CD4-positive, alpha-beta T cell treated with Interleukin-6 at 100 ng/mL for 8 hours (primary cell): ENCODE data around the gene SLC39A10.
"Not testable (repeated sequence)": the region's sequence is repeated elsewhere in the genome, so short reads cannot be mapped to it uniquely, and the experiment has no call there.

ENCODE experiments used
- DNase-seq: peaks from one replicate; pipeline ENCODE4 v3.0.0-alpha.2; 2020; ENCODE audit warnings: mixed read lengths, low spot score

SLC39A10 gene, protein sequence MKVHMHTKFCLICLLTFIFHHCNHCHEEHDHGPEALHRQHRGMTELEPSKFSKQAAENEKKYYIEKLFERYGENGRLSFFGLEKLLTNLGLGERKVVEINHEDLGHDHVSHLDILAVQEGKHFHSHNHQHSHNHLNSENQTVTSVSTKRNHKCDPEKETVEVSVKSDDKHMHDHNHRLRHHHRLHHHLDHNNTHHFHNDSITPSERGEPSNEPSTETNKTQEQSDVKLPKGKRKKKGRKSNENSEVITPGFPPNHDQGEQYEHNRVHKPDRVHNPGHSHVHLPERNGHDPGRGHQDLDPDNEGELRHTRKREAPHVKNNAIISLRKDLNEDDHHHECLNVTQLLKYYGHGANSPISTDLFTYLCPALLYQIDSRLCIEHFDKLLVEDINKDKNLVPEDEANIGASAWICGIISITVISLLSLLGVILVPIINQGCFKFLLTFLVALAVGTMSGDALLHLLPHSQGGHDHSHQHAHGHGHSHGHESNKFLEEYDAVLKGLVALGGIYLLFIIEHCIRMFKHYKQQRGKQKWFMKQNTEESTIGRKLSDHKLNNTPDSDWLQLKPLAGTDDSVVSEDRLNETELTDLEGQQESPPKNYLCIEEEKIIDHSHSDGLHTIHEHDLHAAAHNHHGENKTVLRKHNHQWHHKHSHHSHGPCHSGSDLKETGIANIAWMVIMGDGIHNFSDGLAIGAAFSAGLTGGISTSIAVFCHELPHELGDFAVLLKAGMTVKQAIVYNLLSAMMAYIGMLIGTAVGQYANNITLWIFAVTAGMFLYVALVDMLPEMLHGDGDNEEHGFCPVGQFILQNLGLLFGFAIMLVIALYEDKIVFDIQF

DNA sequence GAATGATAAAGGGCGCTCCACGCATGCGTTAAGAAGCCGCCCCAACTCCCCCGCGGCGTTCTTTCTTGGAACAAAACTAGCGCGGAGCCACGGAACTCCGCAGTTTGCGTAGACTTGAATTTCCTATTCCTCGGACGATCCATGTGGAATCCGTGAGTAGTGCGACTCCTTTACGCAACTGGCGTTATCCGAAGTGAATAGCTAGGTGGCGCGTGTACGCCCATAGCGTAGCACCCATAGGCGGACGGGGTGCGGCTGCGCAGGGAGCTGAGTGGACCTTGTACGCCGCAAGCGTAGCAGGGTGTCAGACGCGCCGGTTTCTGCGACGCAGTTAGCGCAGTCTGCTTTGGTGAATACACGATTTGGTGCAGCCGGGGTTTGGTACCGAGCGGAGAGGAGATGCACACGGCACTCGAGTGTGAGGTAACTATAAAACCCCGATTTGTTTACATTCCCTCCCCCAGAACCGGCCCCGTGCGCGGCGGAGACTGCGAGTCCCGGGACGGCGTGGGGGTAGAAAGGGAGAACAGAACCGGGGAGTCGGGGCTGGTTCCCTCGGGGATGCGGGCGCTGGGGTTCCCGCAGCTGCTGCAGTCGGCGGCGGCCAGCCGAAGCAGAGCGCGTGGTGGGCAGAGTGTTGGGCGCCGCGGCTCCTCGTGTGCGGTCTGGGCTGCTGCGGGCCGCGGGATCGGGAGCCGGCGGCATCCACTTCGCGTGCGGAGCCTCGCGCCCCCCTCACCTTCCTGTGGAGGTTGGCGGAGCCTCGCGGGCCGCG lies at the start of gene SLC39A10:
Gene SLC39A10, plus strand, starts transcription at position 368 of the 775 bp plus-strand sequence. CDS start 22,817 bp downstream, outside the sequence.
- peak; percentile 96 for DNase-seq

DNA sequence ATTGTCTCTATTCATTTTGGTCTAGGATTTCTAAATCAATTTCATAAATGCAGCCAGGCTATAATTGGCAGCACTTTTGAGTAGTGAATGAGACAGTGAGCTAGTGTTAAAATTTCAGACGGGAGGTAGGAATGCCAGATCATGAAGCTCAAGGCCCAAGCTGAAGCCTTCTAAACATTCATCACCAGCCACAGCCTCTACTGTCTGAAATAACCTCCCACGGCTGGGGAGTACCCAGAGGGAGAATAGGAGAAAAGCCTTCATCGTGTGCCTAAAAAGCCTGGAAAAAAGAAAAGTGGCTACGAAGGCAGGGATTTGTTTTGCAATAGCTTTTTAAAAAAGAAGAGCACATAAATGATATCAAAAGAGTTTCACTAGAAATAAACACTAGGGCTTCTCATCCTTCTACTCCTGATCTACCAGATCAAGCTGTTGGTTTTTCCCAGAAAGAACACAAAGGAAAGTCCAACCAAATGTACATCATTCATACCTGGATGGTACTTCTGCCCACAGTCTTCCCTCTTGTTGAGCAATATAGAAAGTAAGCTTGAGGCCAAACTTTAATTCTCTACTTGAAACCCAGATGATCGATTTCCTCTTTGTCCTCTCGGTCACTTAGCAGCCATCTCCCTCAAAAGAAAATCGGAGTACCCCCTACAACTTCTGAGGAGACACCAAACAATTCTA lies 48.1 kb upstream of the SLC39A10 start:
- DNase-seq = no peak

DNA sequence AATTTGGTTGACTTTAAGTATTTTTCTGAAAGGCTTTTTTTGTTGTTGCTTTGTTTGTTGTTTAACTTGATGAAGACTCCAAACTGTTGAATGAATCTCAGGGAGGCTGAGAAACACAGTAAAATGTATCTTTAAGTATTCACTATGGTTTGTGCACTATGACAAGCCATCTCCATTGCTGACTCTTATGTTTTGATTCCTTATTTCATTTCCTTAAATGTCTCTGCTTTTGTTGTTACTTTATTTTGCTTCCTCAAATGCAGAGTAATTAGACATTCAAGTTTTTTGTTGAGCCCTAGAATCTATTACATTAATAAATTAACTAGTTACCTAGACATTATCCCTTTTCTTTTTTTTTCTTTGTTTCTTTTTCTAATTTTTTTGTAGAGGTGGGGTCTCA lies 46.3 kb upstream of the SLC39A10 start:
- DNase-seq = no peak

DNA sequence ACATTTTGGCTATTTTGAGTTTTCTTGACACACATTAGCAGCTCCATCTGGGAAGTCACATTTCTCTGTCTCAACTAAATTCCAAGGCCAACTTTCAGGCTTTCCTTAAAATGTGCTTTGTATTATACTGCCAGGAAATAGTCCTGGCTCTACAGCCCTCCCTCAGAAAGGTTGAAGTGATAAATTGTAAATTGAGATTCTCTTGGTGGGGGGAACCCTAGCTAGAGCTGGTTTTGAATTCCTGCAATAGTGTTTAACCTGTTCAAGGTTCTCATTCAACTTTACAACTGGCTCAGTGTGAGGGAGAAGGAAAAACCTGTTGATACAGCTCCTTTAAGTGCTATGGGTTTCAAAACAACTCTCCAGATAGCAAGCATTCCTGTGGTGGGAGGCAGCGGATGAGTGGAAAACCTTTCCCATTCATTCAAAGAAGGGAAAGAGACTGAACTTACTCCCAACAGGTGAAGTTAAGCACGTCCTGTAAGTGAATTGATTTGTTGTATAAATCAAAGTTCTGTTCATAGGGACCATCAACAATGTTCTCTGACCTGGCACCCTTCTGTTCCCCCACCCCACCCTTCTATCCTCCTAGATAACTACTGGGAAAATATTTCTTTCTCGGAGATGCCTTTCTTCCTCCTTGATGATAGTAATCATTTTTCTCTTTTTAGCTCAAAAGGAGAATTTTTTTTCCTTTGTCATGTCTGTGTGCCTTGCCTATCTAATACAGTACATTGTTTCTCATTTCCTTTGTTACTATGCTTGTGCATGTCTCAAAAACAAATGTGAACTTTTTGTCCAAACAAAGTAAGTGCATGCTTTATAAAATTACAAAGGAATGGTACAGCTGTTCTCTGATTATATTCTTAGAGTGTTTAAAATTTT lies 44.2 kb upstream of the SLC39A10 start:
- no peak for DNase-seq

DNA sequence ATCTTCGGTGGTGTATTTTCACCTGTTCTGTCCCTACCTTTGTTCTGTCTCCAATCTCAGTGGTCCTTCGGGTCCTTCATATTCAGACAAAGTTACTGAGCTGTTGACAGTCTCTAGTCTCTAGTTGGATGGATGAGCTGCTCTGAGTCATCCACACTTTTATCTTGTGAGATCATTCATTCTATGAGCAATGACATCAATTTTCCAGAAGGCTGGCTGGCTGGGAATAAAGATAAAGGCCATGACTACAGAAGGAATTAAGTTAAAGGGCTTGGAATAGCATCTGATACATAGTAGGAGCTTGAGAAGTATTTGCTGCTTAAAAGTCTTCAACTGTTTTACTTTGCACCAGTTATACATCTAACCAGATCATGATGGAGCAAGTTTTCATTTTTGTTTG lies 43.1 kb upstream of the SLC39A10 start:
- DNase-seq = no peak

DNA sequence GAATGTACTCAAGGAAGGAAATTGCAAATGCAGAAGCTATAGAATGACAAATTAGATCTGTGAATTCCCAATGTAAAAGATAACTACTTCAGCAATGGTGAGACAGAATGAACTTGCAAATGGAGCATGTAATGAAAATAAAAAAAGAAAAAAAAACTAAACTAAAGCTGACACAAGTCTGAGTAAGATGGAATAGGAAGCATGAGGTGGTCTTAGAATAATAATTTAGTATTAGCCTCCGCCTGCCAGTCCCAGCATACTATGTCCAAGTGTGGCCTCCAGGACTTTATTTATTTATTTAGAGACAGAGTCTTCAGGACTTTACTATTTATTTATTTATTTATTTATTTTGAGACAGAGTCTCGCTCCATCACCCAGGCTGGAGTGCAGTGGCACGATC lies 37.4 kb upstream of the SLC39A10 start:
- DNase-seq = no peak

DNA sequence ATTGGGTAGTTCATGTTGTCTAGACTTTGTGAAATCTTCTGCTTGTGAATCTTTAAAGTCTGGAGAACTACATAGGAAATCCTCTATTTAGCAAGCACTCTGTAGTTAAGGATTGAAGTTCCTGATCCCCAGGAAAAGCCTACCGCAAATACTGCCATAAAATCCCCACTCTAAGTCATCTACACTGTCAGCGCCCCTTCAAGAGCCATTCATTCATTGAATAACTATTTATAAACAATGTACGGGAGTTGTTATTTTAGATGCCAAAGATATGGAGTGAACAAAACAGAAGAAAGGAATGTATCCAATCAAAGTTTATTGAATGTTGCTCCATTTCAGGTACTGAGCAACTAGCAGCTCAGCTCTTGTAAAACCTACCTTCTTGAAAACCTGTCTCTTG lies 36.5 kb upstream of the SLC39A10 start:
- DNase-seq = no peak

DNA sequence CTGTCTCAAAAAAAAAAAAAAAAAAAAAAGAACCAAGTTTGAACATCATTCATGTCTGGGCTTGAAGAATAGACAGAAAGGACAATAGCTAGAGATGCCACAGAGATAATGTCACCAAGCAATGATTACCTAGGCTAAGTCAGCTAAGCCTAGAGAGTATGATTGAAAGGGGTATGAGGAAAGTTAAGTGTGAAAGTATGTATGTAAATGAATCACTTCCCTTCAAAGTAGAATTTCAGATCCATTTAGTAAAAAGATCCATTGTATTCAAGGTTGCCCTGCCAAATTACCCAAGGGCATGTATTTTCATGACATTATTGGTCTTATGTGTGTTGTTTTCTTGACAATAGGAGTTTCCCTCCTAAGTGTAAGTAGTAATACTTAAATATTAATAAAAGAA lies 34.1 kb upstream of the SLC39A10 start:
- no peak for DNase-seq

DNA sequence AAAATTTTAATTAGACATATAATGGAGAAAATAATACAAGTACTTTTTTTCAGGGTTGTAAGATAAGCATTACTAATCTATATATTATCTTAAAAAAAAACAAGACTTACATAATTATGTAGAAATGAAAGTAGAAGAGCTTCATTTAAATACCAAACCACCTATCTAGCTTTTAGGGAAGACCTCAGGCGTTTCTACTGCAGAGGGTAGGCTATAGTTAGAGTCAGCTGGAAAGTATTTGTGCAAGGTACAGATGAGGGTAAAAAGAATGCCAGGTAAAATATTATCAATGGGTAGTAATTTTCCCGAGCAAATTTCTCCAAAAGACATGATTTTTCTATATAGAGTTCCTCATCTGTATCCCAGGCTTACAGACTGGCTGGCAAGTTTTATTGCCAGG lies 30.5 kb upstream of the SLC39A10 start:
- no peak for DNase-seq

DNA sequence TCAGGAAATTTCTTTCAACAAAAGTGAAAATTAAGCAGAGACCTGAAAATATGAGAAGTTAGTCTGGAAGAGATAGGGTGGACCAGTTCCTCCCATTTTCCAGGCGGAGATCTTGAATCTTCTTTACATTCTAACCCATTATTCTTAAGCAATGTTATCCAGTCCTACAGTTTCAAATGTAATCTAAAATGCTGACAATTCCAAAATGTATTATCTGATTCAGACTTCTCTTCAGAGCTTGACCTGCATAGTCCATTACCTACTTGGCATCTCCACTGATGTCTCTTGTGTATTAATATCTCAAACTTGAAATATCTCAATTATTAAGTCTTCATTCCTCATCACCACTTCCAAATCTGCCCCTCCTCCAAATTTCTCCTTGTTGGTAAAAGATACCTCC lies 28.4 kb upstream of the SLC39A10 start:
- DNase-seq = no peak

DNA sequence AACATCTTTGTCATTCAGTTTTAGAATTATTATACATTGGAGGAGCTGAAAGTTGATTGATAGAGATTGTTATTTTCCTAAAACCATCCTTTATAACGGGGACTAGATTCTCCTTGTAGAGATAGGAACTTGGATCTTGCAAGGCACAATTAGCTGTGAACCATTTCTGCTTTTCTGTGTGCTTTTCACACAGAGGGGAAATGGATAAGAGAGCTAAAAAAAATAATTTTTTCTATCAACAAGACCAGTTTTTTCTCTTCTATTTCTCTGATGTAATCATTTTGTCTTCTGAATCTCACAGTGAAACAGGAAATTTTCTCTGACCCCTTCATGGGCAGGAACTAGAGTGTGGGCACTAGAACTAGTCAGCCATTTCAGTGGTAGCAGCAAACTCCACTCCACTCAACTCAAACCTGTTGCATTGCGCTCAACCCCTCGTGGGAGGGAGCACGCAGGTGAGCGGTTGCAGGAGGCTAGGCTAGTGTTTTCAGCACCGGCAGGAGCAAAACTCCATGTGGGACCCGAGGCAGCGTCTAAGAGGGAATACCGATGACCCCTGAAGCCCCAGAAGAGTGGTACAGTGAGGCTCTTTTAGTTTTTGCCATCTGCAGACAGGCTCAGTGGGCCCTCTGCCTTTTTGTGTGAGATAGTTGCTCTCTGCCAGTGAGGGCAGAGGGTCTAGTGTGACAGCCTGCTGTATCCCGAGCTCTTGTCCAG lies 24.0 kb upstream of the SLC39A10 start:
- no peak for DNase-seq

DNA sequence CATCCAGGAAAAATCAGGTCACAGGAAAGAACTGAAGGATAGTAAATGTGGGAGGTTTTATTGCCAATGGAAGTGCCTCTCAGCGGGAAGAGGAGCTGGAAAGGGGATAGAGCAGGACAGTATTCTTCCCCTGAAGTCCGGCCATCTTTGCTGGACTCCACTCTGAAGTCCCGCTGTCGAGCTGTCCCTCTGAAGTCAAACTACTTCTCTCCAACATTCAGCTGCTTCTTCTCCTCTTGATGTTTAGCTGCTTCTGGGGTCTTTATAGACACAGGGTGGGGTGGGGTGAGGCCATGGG lies 23.5 kb upstream of the SLC39A10 start:
- DNase-seq = no peak

DNA sequence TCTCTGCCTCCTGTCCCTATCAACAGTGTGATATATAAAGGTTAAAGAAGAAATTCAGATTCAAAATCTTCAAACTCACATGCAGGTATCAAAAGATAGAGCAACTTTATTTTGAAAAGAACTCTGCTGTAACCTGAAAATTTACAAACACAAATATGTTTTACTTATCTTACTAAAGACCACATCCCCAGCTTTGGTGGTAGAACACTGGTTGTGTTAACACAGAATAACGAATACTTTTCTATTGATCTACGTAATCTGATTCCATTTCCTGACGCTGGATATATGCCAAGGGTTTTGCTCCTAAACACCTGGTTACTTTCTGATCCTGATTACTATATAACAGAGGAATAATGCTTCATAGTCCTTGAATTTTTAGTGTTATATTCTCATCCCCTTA lies 23.1 kb upstream of the SLC39A10 start:
- DNase-seq = no peak

DNA sequence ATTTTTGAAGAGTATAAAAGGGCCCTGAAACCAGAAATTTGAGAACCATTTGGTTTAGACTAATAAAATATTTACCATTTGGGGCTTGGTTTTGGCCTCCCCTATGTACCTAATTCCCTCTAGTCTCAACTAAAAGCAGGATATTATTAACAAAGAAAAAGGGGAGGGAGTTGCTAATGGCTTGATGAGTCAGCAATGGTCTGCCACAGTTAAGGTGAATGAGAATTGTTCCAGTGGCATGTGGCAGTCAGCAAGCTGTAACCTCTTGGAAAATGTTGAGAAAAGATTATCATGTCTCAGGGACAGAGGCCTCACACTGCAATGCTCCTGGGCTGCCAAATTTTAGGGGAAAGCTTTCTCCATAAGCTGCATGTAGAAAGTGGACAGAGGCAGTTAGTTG lies 20.1 kb upstream of the SLC39A10 start:
- no peak for DNase-seq

DNA sequence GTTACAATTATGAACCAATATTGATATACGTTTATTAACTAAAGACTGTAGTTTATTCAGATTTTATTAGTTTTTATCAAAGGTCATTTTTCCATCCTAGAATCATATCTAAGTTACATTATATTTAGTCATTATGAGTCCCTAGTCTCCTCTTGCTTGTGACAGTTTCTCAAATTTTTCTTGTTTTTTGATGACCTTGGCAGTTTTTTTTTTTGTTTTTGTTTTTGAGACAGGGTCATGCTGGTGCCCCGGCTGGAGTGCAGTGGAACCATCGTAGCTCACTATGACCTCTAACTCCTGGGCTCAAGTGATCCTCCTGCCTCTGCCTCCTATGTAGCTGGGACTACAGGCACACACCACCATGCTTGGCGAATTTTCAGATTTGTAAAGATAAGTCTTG lies 18.3 kb upstream of the SLC39A10 start:
- DNase-seq = no peak

DNA sequence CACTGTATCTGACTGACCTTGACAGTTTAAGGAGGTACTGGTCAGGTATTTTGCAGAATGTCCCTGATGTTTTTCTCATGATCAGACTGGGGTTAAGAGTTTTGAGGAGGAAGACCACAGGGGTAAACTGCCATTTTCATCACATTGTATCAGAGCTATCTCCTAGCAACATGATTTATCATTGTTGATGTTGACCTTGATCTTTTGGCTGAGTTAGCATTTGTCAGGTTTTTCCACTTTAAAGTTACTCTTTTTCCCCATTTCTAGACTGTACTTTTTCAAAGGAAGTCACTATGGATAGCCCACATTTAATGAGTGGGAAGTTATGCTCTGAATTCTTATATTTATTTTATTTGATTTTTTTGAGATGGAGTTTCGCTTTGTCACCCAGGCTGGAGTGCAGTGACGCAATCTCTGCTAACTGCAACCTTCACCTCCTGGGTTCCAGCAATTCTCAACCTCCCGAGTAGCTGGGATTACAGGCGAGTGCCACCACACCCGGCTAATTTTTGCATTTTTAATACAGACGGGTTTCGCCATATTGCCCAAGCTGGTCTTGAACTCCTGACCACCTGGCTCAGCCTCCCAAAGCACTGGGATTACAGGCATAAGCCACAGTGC lies 17.7 kb upstream of the SLC39A10 start:
- no peak for DNase-seq

DNA sequence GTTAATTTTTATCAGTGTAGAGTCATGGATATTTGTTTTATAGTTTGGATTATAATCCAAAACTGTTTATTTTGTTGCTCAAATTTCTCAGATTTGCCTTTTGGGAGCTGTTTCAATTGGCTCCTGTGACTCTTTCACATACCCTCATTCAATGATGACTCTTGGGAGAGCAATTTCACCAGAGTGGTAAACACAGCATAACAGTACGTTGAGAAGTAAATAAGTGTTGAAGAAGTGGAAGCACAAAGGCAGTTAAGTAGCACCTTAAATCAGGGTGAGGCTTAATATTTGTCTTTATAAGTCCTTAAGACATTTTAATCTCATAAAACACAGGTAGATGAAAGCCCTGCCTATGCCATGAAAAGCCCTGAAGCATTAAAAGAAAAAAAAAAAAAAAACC lies 17.1 kb upstream of the SLC39A10 start:
- DNase-seq = no peak

DNA sequence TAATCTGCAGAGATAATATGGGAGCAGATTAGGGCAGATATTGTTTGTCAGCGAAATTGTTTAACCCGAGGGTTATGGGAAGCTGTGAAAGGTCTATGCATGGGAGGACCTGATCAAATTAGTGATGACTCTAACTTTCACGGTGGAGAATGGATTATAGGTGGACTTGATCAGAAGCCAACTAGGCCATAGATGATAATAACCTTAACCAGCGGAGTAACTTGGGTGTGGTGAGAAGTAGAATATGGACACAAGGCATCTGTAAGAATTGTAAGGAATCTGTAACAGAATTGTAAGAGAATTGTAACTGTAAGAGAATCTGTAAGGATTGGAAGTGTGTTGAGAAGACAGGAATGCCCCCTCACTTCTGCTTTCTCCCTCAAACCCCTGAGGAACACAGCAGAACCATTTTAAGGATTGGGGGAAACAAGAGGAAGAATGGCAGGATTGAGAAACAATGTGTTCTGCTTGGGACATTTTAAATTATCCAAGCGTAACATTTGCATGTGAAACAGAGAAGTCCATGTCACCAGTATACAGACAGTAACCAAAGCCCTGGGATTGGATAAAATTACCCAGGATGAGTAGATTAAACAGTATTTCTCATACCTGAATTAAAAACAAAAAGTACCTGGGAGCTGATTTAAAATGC lies 14.9 kb upstream of the SLC39A10 start:
- no peak for DNase-seq

DNA sequence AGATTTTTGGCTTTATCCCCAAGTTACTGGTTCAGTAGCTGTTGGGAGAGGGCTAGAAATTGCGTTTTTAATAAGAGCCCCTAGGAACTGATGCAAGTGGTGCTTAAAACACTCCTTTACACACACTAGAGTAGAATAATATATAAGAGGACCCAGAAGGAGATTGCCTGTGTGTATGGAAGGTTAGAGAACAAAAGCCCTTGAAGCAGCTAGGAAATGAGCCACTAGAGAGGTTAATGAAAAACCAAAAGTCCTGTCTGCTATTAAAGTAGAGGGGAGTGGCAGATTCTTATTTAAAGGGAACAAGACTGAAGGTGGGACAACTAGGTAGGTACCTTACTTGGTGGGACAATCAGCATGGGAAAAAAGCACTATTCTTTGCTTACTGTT lies 14.4 kb upstream of the SLC39A10 start:
- DNase-seq = no peak

DNA sequence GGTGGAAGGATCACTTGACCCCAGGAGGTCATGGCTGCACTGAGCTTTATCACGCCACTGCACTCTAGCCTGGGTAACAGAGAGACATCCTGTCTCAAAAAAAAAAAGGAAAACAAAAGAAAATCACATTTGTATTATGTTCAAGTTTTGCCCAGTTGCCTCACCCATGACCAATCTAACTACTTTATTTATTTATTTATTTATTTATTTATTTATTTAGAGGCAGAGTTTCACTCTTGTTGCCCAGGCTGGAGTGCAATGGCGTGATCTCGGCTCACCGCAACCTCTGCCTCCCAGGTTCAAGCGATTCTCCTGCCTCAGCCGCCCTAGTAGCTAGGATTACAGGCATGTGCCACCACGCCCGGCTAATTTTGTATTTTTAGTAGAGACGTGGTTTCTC lies 12.3 kb upstream of the SLC39A10 start:
- DNase-seq = not testable (repeated sequence)
